H9 (cell line): ENCODE results near the gene LYPD6. TPM values are rescaled to one million over a fixed set of nuclear protein-coding genes. Genes with fewer than 3 reads are reported as not detected.

Experiments
- DNase-seq: peaks from one replicate; pipeline ENCODE4 v3.0.0-alpha.2; 2017
- H2AFZ ChIP-seq: one replicate; pipeline ENCODE4 v1.6.1; 2013; ENCODE audit warnings: mild to moderate bottlenecking, low read length, control low read depth, moderate library complexity
- H2AK5ac ChIP-seq: 2 replicates; pipeline ENCODE4 v1.6.1; 2013; ENCODE audit warnings: low read length, control low read depth, mixed read lengths; ENCODE audit not compliant: insufficient read length
- H2BK120ac ChIP-seq: one replicate; pipeline ENCODE4 v1.6.1; 2013; ENCODE audit warnings: low read depth, mild to moderate bottlenecking, low read length, control low read depth, inconsistent platforms; ENCODE audit not compliant: poor library complexity, severe bottlenecking
- H2BK12ac ChIP-seq: 2 replicates; pipeline ENCODE4 v1.6.1; 2013; ENCODE audit warnings: low read length, control low read depth, mixed read lengths, low read depth; ENCODE audit not compliant: insufficient read length
- H2BK15ac ChIP-seq: 2 replicates; pipeline ENCODE4 v1.6.1; 2013; ENCODE audit warnings: low read depth, low read length, control low read depth
- H2BK20ac ChIP-seq: one replicate; pipeline ENCODE4 v1.6.1; 2013; ENCODE audit warnings: low read depth, mild to moderate bottlenecking, low read length, control low read depth, inconsistent platforms; ENCODE audit not compliant: poor library complexity, severe bottlenecking
- H2BK5ac ChIP-seq: 2 replicates; pipeline ENCODE4 v1.6.1; 2013; ENCODE audit warnings: low read length, control low read depth, mixed read lengths; ENCODE audit not compliant: insufficient read length
- H3K14ac ChIP-seq: 2 replicates; pipeline ENCODE4 v1.6.1; 2013; ENCODE audit warnings: low read length, control low read depth; ENCODE audit not compliant: insufficient read depth
- H3K18ac ChIP-seq: 2 replicates; pipeline ENCODE4 v1.6.1; 2013; ENCODE audit warnings: low read depth, mild to moderate bottlenecking, mixed read lengths, low read length, control low read depth; ENCODE audit not compliant: insufficient read length
- H3K23ac ChIP-seq: 2 replicates; pipeline ENCODE4 v1.6.1; 2013; ENCODE audit warnings: low read length, control low read depth, mixed read lengths, low read depth; ENCODE audit not compliant: insufficient read length
- H3K23me2 ChIP-seq: 2 replicates; pipeline ENCODE4 v1.6.1; 2013; ENCODE audit warnings: low read depth, mild to moderate bottlenecking, mixed read lengths, low read length, control low read depth; ENCODE audit not compliant: insufficient read length, poor library complexity, severe bottlenecking
- H3K27ac ChIP-seq: 2 replicates; pipeline ENCODE4 v1.5.1; 2013; ENCODE audit warnings: low read length, control low read depth, mixed read lengths, low read depth; ENCODE audit not compliant: insufficient read length
- H3K27me3 ChIP-seq: 2 replicates; pipeline ENCODE4 v1.6.1; 2013; ENCODE audit warnings: low read length, control low read depth, inconsistent platforms; ENCODE audit not compliant: insufficient read depth
- H3K4ac ChIP-seq: 2 replicates; pipeline ENCODE4 v1.6.1; 2013; ENCODE audit warnings: low read depth, mild to moderate bottlenecking, control low read depth, inconsistent platforms, low read length, moderate library complexity
- H3K4me1 ChIP-seq: 2 replicates; pipeline ENCODE4 v1.6.1; 2013; ENCODE audit warnings: low read length, control low read depth, inconsistent platforms; ENCODE audit not compliant: insufficient read depth
- H3K4me2 ChIP-seq: 2 replicates; pipeline ENCODE4 v1.6.1; 2013; ENCODE audit warnings: low read length, control low read depth, mixed read lengths; ENCODE audit not compliant: insufficient read length, insufficient read depth
- H3K56ac ChIP-seq: 2 replicates; pipeline ENCODE4 v1.6.1; 2013; ENCODE audit warnings: low read depth, mild to moderate bottlenecking, mixed read lengths, low read length, control low read depth; ENCODE audit not compliant: insufficient read length
- H3K79me1 ChIP-seq: 2 replicates; pipeline ENCODE4 v1.6.1; 2013; ENCODE audit warnings: low read depth, mild to moderate bottlenecking, moderate library complexity, low read length, control low read depth, inconsistent platforms; ENCODE audit not compliant: insufficient read depth, poor library complexity, severe bottlenecking
- H3K79me2 ChIP-seq: 2 replicates; pipeline ENCODE4 v1.6.1; 2013; ENCODE audit warnings: low read length, control low read depth, inconsistent platforms; ENCODE audit not compliant: insufficient read depth
- H3K9ac ChIP-seq: 2 replicates; pipeline ENCODE4 v1.6.1; 2013; ENCODE audit warnings: low read length, control low read depth, mixed read lengths; ENCODE audit not compliant: insufficient read length; ENCODE audit errors: extremely low read depth
- H3K9me3 ChIP-seq: one replicate; pipeline ENCODE4 v1.6.1; 2013; ENCODE audit warnings: low read depth, low read length, inconsistent platforms; ENCODE audit not compliant: control insufficient read depth
- H3T11ph ChIP-seq: one replicate; pipeline ENCODE4 v1.6.1; 2013; ENCODE audit warnings: mild to moderate bottlenecking, low read length, control low read depth, inconsistent platforms
- H4K20me1 ChIP-seq: one replicate; pipeline ENCODE4 v1.6.1; 2013; ENCODE audit not compliant: control insufficient read depth, insufficient read length, insufficient read depth
- H4K5ac ChIP-seq: 2 replicates; pipeline ENCODE4 v1.6.1; 2013; ENCODE audit warnings: low read depth, mild to moderate bottlenecking, mixed read lengths, low read length, control low read depth; ENCODE audit not compliant: insufficient read length
- H4K8ac ChIP-seq: replicated peaks from 2 replicates; pipeline ENCODE4 v1.6.1; 2013; ENCODE audit warnings: low read length, control low read depth, mixed read lengths, low read depth; ENCODE audit not compliant: insufficient read length
- H4K91ac ChIP-seq: 2 replicates; pipeline ENCODE4 v1.6.1; 2013; ENCODE audit warnings: low read depth, mild to moderate bottlenecking, moderate library complexity, mixed read lengths, low read length, control low read depth; ENCODE audit not compliant: insufficient read length
- H3K27ac Mint-ChIP-seq, 3 experiments: 2 replicates in 2 of 3; 3 replicates in 1 of 3; pipeline ENCODE4 v1.8.0; 2020 to 2021; ENCODE audit warnings: mixed read lengths in 3 of 3, mild to moderate bottlenecking in 1 of 3, moderate library complexity in 1 of 3
- H3K27me3 Mint-ChIP-seq: 2 replicates; pipeline ENCODE4 v1.8.0; 2021; ENCODE audit warnings: low read depth, mild to moderate bottlenecking, moderate library complexity, mixed read lengths
- H3K36me3 Mint-ChIP-seq, 3 experiments: 2 replicates in 2 of 3; 3 replicates in 1 of 3; pipeline ENCODE4 v1.8.0; 2020 to 2021; ENCODE audit warnings: low read depth in 3 of 3, mixed read lengths in 3 of 3; ENCODE audit not compliant: insufficient read depth in 1 of 3
- H3K4me1 Mint-ChIP-seq, 2 experiments: 2 replicates each; pipeline ENCODE4 v1.8.0; 2020; ENCODE audit warnings: mixed read lengths in 2 of 2
- H3K4me3 Mint-ChIP-seq, 2 experiments: 2 replicates in 1 of 2; 3 replicates in 1 of 2; pipeline ENCODE4 v1.8.0; 2020 to 2021; ENCODE audit warnings: mild to moderate bottlenecking in 2 of 2, mixed read lengths in 2 of 2, moderate library complexity in 1 of 2
- H3K9me3 Mint-ChIP-seq, 2 experiments: 2 replicates in 1 of 2; 3 replicates in 1 of 2; pipeline ENCODE4 v1.8.0; 2020; ENCODE audit warnings: mild to moderate bottlenecking in 2 of 2, mixed read lengths in 2 of 2, moderate library complexity in 1 of 2
- CTCF ChIP-seq: fragments of 200-600 bp; sonication (generic); conservative IDR thresholded peaks from 3 replicates; pipeline ENCODE4 v1.8.0; 2021; ENCODE audit warnings: antibody characterized with exemption, mild to moderate bottlenecking
- WGBS: extraction: QIAGEN DNeasy Blood & Tissue Kit; methylation state at CpG from one replicate; pipeline ENCODE4 v1.1.7; 2013; ENCODE audit warnings: missing lambda C conversion rate, low lambda C conversion rate, mixed read lengths; ENCODE audit not compliant: insufficient read length; ENCODE audit errors: extremely low coverage; 5-methylcytosine and 5-hydroxymethylcytosine counted together
- total RNA-seq: library from RNA; stranded (reverse); gene quantifications from 2 replicates; pipeline ENCODE4 v1.2.1, GENCODE V29; 2021

Gene LYPD6
- total RNA-seq, 1 experiment from 2014 or later = 3.0 TPM

- WGBS = no CpG with 5 or more reads among the region's 6 CpGs
These were observed 41.1 kb downstream of the LYPD6 start for GRCh38 chr2:149371476-149371875.

More at GRCh38 chr2:149371476-149371875, 41.1 kb downstream of the LYPD6 start:
- Mint-ChIP-seq H3K9me3 (peaks cover 0 to 7% of the 10 kb centered on the region in 2 experiments; a peak in 1 of 5 replicates), H3K27me3 (no peaks in the 10 kb centered on the region), H3K36me3 (peaks cover 11 to 22% (median 15%) of the 10 kb centered on the region in 3 experiments), H3K27ac (peak overlapping the region in 1 of 3 experiments; percentile 9; a peak in 1 of 7 replicates), H3K4me1 (peaks cover 12 to 17% of the 10 kb centered on the region in 2 experiments), H3K4me3 (no peak overlapping the region)
- H4K20me1 ChIP-seq = no peaks in the 10 kb centered on the region
- no peak for TF ChIP-seq CTCF
- H2BK12ac ChIP-seq = no peak overlapping the region
- H3K27me3 ChIP-seq = no peaks in the 10 kb centered on the region
- no peak overlapping the region for H3T11ph ChIP-seq
- H4K91ac ChIP-seq = no peak overlapping the region
- no peak overlapping the region for H2BK5ac ChIP-seq
- no peak overlapping the region for H3K18ac ChIP-seq
- no peak overlapping the region for H3K4me2 ChIP-seq
- no peak overlapping the region for H3K27ac ChIP-seq
- no peak overlapping the region for H3K4ac ChIP-seq
- no peaks in the 10 kb centered on the region; the same call in 1 of the 2 replicates for H3K4me1 ChIP-seq
- no peak overlapping the region for H4K8ac ChIP-seq
- no peak for DNase-seq
- H3K23ac ChIP-seq = no peak overlapping the region
- H3K56ac ChIP-seq = no peak overlapping the region
- H2AFZ ChIP-seq = no peak overlapping the region
- H3K9ac ChIP-seq = no peak overlapping the region
- no peaks in the 10 kb centered on the region for H3K23me2 ChIP-seq
- H2BK20ac ChIP-seq = no peak overlapping the region
- H2BK15ac ChIP-seq = no peak overlapping the region
- no peak overlapping the region for H2BK120ac ChIP-seq
- no peak overlapping the region for H4K5ac ChIP-seq
- H2AK5ac ChIP-seq = no peak overlapping the region
- no peaks in the 10 kb centered on the region for H3K9me3 ChIP-seq
- no peak overlapping the region for H3K14ac ChIP-seq
- no peaks in the 10 kb centered on the region for H3K79me1 ChIP-seq
- H3K79me2 ChIP-seq = no peaks in the 10 kb centered on the region
